Activated T-helper 1 cell treated with Interleukin-2 at 50 U/mL for 16 hours (primary cell): ENCODE data around the gene DAB2.

ENCODE experiments used
- DNase-seq: peaks from one replicate; pipeline ENCODE4 v3.0.0-alpha.2; 2020; ENCODE audit warnings: low read depth

DAB2 gene

DNA sequence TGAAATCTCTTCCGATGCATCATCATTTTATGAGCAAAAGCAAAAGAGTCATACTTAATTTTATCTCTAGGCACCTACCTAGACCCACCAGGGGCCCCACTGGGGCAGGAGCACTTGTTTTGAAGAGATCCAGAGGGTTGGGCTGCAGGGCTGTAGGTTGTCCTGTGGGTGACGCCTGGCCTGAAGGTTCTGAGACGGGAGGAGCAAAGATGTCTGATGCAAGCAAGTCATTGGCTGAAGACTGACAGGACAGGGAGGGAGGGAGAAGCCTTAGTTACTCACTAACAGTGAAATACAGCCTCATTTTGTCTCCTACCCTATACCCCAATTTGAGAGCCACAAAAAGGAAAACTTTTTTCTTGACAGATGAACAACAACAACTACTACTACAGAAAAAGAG is 43.4 kb downstream of the DAB2 start:
- DNase-seq: no peak

DNA sequence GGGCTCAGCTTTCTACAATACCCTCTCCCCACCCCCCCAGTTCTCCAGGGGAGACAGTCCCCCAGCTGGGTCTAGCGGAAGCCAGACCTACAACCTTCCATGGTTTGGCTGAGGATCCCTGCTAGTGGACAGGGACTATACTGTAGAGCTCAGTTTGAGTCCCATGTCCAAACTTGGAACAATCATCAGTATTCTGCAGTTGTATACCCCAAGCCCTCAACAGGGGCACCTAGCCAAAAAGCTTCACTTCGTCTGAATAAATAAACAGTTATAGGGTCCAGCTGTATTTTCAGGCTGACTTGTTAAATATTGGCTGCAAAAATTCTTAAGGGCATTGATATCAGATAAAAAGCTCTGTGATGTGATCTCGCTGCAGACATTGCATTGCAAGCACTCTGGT is 45.1 kb downstream of the DAB2 start:
- no peak for DNase-seq

DNA sequence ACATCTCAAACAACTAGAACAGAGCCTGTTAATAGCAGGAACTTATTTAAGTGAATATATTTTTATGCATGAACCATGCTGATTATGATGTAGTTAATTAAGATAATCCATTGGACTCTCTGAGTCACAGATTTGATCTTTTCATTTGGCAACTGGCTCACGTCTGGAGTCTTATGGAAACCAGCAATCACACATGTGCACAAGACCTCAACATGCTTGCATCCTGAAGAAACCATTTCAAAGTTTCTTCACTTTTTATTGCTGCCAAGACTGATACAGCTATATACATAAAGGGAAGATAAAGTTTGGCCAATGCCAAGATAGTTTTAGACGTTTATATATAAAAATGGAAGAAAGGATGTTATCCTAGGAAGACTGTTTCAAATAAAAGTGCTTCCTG is 47.2 kb downstream of the DAB2 start:
- DNase-seq: no peak

DNA sequence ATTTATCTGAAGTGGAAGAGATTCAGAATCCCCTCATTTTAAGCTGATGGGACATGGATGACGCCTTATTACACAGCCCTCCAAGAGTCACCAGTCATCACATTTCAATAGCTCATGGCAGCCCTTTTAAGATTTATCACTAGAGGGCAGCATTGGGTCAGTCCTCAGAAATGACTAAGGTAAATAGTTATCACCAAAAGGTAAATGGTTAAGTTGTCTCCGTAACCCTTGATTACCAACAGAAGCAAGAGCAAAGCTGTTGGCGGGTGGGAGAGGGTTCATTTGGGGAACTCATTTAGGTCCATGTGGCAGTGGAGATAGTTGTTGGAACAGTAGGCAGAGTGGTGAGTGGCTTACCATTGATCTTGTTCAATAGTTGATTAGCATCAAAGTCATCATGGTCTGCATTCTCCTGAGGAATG is 48.5 kb downstream of the DAB2 start:
- DNase-seq: no peak

DNA sequence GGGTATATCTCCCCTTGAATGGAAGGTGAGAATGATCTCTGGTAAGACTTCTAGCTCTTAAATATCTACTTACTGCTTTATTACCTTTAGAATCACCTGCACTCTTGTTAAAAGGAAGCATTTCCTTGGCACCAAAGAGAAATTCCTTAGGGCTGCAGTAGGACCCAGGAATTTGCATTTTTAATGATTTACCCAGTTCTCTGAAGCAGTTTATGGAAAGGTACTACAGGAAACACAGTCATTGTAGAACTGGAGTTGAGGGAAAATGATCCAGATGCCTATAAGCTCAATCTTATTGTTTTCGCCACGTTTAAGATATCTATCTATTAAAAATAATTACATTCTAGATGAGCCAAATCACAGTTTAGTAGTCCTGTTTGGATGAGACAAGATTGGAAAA is 51.0 kb downstream of the DAB2 start:
- DNase-seq: no peak

DNA sequence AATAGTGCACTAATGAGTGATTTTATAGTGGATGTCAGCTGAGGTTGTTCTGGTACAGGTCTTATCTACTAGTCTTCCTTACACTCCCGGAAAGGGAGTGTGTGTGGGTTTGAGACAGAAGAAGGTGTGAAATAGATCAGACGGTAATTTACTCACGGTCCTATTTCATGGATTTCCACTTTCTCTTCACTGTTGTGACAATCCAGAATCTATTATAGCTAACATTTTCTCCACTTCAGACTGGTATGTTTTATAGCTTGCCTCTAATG is 53.5 kb downstream of the DAB2 start:
- DNase-seq: no peak

DNA sequence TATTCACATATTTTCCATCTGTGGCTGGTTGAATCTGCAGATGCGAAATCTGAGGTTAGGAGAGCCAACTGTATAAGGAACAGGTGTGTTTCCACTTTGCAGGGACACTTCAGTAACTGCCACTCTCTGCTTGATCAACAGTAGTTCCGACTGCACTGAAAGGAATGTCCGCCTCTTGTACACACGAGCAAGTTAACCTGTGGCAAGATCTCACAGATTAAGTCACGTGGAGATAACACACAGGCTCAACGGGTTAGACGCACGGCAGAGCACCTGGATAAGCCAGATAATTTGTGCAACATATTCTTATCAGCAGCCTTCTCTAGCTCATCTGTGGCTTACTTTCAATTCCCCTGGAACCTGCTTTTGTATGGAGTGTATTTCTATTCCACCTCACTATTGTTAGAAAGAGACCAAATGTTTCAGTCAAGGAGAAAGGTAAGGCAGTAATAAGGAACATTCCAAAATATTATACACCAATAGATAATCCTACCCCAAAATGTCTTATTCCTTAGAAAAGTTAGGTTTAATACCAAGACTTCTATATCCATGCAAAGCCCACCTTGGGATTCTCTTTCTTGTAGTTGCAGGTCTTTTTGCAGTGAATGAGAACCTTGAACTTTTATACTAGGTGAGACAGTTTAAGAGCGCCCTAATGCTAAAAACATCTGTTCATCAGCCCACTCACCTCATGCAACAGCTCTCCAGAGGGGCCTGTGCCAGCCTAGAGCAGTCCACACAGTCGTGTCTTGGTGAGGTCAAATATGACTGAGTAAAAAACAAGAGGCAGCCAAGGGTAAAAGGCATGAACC is 54.0 kb downstream of the DAB2 start:
- no peak for DNase-seq

DNA sequence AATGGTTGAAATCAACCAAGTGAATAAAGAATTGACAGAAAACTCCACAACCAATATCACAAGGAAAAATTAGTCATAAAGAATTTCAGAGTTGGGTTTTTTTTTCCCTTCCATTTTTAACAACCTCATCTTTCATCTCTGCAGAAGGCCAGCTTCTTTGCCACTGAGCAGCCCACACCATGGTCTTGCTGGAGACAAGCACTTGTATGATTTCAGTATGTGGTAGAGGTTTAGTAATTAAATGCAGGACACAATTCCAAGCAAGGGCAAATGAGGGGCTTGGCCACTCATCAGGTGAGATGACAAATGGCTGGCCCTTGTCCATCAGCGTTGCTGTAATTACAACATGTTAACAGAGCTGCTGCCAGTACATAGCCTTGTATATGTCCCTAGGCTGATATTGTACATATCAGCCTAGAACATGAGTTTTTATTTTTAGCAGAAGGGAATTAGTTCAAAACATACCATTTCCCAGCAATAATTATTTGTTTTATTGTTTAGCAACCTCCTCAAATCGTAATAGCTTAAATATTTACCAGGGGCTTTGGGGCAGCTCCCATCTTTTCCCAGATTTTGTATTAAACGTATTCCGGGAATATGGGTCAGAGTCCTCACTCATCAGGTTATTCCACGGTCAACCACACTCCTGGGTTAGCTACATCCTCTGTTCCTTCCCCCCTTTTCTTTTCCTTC is 55.5 kb downstream of the DAB2 start:
- no peak for DNase-seq

DNA sequence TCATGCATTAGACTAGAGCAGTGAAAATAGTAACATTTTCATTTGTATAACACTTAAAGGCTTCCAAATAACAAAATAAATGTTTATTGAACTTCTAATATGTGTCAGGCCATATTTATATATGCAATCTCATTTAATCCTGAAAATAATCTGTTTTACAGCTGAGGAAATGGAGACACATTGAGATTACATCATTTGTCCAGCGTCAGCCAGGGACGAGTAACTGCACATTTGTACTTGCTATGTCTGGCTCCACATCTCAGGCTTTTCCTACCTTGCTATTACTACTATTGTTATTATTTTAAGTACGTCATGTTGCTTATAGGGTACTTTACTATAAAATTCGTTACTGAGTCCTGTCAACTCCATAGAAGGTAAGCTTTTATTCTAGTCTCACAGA is 56.7 kb downstream of the DAB2 start:
- no peak for DNase-seq

DNA sequence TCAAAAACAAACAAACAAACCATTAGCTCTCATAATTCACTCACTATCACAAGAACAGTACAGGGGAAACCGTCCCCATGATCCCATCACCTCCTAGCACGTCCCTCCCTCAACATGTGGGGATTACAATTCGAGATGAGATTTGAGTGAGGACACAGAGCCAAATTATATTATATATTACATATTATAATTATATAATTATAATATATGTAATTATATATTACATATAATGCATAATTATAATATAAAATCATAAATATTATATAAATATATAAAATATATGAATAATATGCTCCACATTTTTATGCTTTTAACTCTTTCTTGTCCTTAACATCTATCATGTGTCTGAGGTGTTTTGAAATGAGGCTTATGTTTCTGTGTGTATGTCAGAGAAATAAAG is 57.1 kb downstream of the DAB2 start:
- DNase-seq: no peak

DNA sequence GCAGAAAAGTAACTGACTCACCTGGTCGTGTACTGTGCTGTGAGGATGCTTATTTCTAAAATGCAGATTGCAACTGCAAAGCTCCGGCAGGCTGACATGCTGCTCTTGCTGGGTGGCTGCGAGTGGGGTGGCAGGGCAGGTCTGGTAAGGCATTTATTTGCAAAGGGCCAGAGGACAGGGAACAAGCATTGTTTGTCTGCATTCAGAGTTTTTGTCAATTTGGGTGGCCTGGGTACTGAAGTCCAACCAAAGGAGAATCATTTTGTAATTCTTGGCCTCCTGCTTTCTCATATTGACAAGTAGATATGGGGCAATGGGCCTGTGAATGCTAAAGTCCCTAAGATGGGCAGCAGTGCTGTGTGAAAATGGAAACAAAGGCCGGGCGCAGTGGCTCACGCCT is 60.4 kb downstream of the DAB2 start, which contains the start of gene C9:
Gene C9, minus strand, starts transcription at position 129 of the 400 bp plus-strand sequence. Its CDS starts 31 bp downstream, at position 98.
- DNase-seq: no peak

DNA sequence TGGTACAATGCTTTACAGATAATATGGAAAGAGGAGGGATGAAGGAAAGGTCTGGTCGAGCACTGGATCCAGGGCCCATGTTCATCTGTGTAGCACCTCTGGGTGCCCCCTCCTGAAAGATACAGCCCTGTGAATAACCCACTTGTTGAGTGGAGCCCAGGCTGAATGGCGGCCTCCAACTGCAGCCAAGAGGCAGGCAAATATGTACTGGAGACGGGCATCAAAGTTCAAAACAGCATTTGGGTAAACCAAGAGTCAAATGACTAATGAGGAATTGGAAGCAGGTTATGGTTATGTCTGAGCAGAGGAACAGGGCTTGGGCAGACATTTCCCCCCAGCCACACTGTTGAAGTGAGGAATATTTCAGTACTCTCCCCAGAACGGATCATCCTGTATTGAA is 61.6 kb downstream of the DAB2 start:
- no peak for DNase-seq

DNA sequence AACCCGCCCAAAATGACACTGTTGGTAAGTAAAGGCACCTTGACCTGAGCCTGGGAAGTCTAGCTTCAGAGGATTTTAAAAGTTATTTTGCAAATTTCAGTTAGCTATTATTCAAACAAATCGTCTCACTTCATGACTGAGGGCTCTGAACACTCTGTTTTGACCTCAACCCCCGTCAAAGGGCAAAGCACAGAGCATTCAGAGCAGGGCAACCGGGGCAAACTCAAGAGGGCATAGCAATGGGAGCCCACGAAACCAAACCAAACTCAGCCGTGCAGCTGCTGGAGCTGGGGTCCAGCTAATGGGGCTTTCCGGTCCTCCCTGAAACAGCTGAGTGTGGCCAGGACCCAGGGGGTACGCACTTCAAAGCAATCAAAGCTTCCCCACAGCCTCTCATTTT is 62.1 kb downstream of the DAB2 start:
- DNase-seq: no peak

DNA sequence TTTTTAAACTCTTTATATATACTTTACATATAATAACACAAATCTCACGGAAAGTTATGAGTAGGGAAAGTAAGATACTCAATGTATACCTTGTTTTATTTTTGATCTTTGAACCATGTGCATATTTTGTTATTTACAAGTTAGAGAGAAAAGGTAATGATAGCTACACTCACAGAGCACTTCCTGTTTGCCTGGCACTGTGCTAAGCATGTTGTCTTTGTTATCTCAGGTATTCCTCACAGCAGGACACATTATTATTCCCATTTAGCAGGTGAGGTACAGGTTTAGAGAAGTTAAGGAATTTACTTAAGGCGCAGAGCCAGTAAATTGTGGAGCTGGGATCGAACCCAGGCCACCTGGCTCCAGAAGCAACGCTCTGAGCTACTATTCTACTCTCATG is 63.5 kb downstream of the DAB2 start:
- DNase-seq: no peak

DNA sequence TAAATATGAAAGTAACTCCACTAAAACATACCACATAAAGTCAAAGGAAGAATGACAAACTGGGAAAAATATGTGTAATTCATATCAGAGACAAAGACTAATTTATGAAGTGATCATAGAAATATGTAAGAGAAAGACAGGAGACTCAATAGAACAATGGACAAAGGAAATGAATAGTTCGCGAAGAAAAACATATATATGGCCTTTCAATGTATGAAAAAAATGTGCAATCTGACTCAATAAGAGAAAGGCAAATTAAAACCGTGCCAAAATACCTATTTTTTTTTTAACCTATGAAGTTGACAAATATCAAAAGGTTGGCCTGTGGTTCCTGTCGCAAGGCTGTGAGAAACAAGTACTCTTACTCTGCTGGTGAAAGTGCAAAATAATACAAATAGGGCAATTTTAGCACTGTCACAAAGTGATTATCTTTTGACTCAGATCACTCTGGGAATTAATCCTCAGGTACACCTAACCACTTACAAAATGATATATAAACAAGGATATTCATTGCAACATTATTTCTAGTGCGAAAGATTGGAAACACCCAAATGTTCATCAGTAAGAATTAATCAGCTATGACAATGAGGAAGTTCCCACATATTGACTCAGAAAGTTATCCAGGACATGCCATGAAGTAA is 64.2 kb downstream of the DAB2 start:
- no peak for DNase-seq

DNA sequence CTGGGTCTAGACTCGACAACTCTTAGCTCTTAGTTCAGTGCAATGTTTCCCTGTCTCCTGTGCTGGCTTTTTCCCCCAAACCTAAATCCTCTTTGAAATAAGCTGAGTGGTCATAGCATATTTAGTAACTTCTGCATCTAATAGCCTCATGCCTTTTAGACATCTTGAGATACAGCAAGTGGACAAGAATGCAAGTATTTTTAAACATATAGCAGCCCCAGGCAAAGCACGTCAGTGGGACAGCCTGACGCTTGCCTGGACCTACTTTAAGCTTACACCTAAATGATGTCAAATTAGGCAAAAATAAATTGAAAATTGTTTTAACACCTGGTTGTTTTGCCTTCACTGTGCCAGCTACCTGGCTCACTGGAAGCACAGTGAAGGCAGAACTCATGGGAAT is 68.5 kb downstream of the DAB2 start:
- DNase-seq: no peak

DNA sequence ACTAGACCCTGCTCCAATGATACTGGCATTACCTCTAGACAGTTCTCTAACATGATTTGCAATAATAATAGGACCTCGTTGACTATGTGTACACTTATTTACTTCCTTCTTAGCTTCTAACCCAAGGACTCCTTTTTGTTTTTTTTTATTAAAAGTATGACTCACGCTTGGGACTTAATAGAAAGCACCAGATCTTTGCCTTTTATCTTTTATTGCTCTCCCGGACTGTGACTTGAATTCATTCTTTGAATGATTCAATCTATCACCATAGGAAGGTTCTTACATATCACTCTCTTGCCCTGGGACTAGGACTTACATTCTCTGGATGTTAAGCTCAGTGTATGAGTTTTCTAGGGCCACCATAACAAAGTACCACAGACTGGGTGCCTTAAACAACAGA is 69.5 kb downstream of the DAB2 start:
- DNase-seq: no peak

DNA sequence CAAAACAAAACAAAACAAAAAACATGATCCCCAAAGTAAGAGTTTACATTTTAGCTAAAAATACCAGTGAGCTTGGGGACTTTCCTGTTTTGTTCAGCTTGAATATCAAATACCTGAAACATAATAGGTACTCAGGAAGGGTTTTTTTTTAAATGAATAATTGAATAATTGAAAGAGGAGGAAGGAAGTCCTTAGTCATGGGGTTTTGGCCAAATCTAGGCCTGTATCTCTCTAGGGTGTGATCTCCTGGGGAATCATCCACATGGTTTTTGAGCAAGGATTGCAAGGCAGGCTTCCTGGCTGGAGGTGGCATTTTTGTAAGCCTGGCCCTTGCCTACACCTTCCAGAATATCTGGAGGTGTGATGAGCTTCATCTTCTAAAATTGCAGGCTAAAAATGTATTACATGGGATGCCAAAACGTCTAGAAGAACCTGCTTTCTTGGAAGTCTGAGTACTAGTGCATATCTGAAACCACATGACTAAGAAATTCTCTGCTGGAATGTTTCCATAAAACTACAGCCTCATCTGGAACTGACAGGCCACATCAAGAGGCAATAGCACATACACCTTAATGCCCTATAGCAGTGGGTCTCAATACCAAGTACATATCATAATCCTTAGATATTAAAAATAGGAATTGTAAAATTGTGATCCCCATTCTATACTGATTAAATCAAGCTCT is 70.9 kb downstream of the DAB2 start:
- DNase-seq: no peak

DNA sequence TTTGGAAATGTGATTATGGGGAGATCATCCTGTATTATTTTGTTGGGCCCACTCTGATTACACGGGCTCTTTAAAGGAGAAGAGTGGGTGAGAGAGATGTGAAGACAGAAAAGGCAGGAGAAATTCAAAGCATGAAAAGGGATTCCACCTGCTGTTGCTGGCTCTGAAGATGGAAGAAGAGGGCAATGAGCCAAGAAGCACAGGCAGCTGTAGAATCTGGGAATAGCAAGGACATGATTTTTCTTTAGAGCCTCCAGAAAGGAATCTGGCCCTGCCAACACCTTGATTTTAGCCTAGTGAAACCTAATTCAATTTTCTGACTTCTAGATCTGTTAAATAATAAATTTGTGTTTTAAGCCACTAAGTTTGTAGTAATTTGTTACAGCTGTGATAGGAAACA is 71.8 kb downstream of the DAB2 start:
- DNase-seq: no peak

DNA sequence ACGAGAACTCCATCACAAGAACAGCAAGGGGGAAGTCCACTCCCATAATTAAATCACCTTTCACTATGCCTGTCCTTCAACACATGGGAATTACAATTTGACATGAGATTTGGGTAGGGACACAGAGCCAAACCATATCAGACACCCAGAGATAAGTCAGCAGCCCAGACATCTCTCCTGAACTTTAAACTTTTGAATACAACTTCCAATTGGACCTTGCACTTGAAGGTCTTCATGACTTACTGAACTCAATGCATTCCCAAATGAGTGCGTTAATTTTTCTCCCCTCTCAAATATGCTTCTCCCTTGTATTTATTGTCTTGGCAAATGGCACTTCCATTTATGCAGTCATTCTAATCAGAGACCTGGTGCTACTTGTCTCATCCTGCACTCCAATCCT is 72.6 kb downstream of the DAB2 start:
- no peak for DNase-seq

DNA sequence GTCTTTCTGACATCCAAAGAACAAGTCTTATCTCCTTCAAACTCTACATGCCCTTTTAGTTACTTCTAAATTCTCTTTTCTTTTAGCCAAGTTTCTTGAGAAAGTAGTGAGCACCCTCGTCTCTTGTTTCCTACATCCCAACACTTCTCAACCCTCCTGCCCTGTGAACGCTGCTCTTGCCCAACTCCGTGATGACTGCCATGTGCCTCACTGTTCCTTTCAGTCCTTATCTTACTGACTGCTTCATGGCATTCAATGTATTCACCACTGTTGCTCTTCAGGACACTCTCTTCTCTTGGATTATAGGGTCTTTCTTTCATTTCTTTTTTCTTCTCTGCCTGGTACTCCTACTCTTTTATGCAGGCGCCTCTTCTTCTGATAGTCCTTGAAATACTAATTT is 75.3 kb downstream of the DAB2 start:
- DNase-seq: no peak

DNA sequence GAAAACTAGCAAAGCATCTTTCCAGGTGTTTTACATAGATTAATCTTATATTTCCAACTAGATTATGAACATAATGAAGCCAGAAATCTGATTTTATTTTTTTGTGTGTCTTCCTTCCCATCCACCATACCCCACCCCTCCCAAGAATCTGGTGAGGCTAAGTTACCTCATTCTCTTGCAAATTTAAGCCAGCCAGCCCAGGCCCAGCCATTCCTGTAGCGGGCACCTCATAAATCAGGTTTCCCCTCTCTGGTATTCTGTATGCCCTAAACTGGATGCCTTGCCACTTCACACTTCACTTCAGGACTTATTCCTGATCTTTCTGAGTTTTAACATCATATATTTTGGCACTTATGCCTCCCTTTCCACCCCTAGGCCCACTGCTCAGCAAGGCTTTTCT is 82.3 kb downstream of the DAB2 start:
- DNase-seq: no peak

DNA sequence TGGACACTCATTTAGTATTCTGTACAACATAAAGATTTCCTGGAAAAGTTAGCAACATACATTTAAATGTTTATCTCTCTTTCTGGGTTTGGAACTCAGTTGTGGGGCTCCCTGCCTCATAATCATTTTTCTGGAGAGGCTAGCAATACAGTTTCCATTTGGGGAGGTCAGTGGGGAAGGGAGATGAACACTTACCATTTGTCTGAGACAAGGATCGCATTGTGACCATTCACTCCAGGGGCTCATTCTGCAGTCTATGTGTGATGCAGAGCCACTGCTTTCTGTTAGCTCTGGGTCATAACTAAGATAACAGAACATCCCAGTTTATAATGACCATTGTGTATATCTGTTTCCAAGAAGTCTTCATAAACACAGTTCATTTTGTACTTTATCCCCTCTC is 82.9 kb downstream of the DAB2 start:
- DNase-seq: no peak
